K562 (cell line): ENCODE results near the gene MARK2. TPM values are rescaled to one million over a fixed set of nuclear protein-coding genes. Genes with fewer than 3 reads are reported as not detected.

Experiments
- E2F3 ChIP-seq: fragments of 250-450 bp; sonication (Bioruptor Pico); IDR thresholded peaks from 2 replicates; pipeline ENCODE4 v1.4.0; 2020; ENCODE audit warnings: mild to moderate bottlenecking
- FOXJ3 ChIP-seq: sonication (generic); formaldehyde crosslinking; IDR thresholded peaks from 2 replicates; pipeline ENCODE4 v1.4.0; 2020; ENCODE audit warnings: mild to moderate bottlenecking, missing genetic modification reagents
- PTRF ChIP-seq: fragments of 450-650 bp; IDR thresholded peaks from 2 replicates; pipeline ENCODE4 v1.6.1; 2016; ENCODE audit warnings: mild to moderate bottlenecking, missing genetic modification characterization, missing compliant biosample characterization
- TOE1 ChIP-seq, 2 experiments: fragments of 450-650 bp in 1 of 2; sonication (generic) in 1 of 2; formaldehyde crosslinking in 1 of 2; IDR thresholded peaks; 2 replicates each; pipeline versions ENCODE4 v1.7.1 to v1.8.0; 2016 to 2022; ENCODE audit warnings: borderline replicate concordance in 2 of 2, mild to moderate bottlenecking in 2 of 2, antibody characterized with exemption in 1 of 2, inconsistent platforms in 1 of 2, low read depth in 1 of 2, missing genetic modification reagents in 1 of 2, moderate library complexity in 1 of 2
- ZNF445 ChIP-seq: fragments of 250-450 bp; sonication (Bioruptor Pico); IDR thresholded peaks from 2 replicates; pipeline ENCODE4 v1.4.0; 2020; ENCODE audit warnings: low read depth, mild to moderate bottlenecking, moderate library complexity
- polyA plus RNA-seq, 8 experiments: library from polyadenylated mRNA; depleted of rRNA in 4 of 8; stranded (reverse) in 5 of 8; unstranded in 3 of 8; fragments of >200 nt; fragmentation: Nextera tagmentation in 2 of 8; fragmentation: Illumina TruSeq in 1 of 8; extraction: Ambion mirVana in 2 of 8; extraction: Trizol in 1 of 8; gene quantifications; 2 replicates each; pipeline versions ENCODE4 v1.2.1 to v1.2.3, GENCODE V29; 2011 to 2014; ENCODE audit warnings: inconsistent platforms in 1 of 8, missing spikeins in 1 of 8
- total RNA-seq, 7 experiments: library from RNA; depleted of rRNA in 6 of 7; stranded (reverse); fragments of >200 nt in 6 of 7; fragmentation: Illumina TruSeq in 2 of 7; extraction: Trizol in 2 of 7; gene quantifications; 2 replicates each; pipeline versions ENCODE4 v1.2.1 to v1.2.3, GENCODE V29; 2011 to 2021; ENCODE audit warnings: low replicate concordance in 1 of 7
- TF ChIP-seq, protein P1 (sequence below): fragments of 450-650 bp; IDR thresholded peaks from 2 replicates; pipeline ENCODE4 v1.6.1; 2017; ENCODE audit warnings: antibody characterized with exemption
- TF ChIP-seq, protein P2 (sequence below): fragments of 250-450 bp; sonication (Bioruptor Pico); IDR thresholded peaks from 2 replicates; pipeline ENCODE4 v1.5.0; 2022; ENCODE audit warnings: mild to moderate bottlenecking
- TF ChIP-seq, protein P3 (sequence below): fragments of 450-650 bp; IDR thresholded peaks from 2 replicates; pipeline ENCODE4 v1.6.1; 2016; ENCODE audit warnings: low read depth
- TF ChIP-seq, protein P4 (sequence below): fragments of 450-650 bp; IDR thresholded peaks from 2 replicates; pipeline ENCODE4 v1.6.1; 2014; ENCODE audit warnings: low read depth, mild to moderate bottlenecking, moderate library complexity, borderline replicate concordance

Gene MARK2
- total and polyA plus RNA-seq, 9 of the 15 experiments (the other 6 are each of a cell fraction or from before 2014, with no cell fraction given), result 0.32 to 43.5 (median 15.1) TPM

DNA sequence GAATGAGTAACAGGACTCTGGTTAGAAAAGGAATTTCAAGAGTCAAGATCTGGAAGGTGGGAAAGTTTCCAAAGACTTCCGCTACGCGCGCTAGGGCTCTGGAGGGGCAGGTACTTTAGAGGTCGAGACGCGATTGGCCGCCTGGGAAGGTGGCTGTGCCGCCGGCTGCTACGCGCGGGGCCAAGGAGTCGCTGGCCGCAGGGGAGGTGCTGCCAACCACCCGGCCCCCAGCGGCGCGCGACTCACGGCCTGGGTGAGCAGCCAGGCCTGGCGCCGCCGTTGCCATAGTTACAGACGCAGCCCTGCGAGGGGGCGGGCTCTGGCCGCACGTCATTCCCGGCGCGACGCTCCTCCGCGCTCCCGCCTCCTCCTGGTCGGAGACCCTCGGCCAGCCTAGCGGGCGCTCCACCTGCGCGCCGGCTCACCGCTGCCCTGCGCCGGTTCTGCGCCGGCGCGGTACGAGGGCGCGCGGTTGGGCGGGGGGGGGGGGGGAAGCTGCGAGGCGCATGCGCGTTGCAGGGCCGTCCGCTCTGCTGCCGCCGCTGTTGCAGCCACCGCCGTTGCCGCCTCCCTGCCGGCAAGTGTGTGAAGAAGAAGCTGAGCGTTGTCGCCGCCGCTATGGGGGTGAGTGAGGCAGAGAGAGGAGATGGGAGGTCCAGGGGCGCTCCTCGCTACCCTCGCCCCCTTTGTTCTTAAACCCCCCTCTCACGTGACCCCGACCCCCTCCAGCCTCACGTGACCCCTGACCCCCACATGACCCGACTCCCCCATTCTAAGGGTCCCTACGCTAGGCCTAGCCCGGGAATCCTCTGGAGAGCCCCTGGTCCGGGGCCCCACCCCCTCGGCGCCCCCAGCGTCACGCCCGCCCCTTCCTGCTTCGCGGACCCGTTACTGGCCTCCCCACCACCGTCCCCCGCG lies 99.8 kb downstream of the MARK2 start, which contains the start of gene NAA40 (continued):
- TF ChIP-seq, protein P1, sequence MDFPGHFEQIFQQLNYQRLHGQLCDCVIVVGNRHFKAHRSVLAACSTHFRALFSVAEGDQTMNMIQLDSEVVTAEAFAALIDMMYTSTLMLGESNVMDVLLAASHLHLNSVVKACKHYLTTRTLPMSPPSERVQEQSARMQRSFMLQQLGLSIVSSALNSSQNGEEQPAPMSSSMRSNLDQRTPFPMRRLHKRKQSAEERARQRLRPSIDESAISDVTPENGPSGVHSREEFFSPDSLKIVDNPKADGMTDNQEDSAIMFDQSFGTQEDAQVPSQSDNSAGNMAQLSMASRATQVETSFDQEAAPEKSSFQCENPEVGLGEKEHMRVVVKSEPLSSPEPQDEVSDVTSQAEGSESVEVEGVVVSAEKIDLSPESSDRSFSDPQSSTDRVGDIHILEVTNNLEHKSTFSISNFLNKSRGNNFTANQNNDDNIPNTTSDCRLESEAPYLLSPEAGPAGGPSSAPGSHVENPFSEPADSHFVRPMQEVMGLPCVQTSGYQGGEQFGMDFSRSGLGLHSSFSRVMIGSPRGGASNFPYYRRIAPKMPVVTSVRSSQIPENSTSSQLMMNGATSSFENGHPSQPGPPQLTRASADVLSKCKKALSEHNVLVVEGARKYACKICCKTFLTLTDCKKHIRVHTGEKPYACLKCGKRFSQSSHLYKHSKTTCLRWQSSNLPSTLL, result no peak
- TF ChIP-seq E2F3 (CRISPR knock-in tag) (peak; percentile 51; the same call in 1 of the 2 replicates), ZNF445 (CRISPR knock-in tag) (no peak), TOE1 (IDR thresholded peaks at IDR 0.05; ENCODE audit: borderline replicate concordance) (peak; percentile 76; the same call in 1 of the 2 replicates), TOE1 (CRISPR knock-in tag; IDR thresholded peaks at IDR 0.05; ENCODE audit: borderline replicate concordance, low read depth) (no peak), FOXJ3 (CRISPR knock-in tag) (no peak), PTRF (no peak)
- TF ChIP-seq, protein P2, sequence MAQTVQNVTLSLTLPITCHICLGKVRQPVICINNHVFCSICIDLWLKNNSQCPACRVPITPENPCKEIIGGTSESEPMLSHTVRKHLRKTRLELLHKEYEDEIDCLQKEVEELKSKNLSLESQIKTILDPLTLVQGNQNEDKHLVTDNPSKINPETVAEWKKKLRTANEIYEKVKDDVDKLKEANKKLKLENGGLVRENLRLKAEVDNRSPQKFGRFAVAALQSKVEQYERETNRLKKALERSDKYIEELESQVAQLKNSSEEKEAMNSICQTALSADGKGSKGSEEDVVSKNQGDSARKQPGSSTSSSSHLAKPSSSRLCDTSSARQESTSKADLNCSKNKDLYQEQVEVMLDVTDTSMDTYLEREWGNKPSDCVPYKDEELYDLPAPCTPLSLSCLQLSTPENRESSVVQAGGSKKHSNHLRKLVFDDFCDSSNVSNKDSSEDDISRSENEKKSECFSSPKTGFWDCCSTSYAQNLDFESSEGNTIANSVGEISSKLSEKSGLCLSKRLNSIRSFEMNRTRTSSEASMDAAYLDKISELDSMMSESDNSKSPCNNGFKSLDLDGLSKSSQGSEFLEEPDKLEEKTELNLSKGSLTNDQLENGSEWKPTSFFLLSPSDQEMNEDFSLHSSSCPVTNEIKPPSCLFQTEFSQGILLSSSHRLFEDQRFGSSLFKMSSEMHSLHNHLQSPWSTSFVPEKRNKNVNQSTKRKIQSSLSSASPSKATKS (CRISPR knock-in tag), result no peak
- TF ChIP-seq, protein P3, sequence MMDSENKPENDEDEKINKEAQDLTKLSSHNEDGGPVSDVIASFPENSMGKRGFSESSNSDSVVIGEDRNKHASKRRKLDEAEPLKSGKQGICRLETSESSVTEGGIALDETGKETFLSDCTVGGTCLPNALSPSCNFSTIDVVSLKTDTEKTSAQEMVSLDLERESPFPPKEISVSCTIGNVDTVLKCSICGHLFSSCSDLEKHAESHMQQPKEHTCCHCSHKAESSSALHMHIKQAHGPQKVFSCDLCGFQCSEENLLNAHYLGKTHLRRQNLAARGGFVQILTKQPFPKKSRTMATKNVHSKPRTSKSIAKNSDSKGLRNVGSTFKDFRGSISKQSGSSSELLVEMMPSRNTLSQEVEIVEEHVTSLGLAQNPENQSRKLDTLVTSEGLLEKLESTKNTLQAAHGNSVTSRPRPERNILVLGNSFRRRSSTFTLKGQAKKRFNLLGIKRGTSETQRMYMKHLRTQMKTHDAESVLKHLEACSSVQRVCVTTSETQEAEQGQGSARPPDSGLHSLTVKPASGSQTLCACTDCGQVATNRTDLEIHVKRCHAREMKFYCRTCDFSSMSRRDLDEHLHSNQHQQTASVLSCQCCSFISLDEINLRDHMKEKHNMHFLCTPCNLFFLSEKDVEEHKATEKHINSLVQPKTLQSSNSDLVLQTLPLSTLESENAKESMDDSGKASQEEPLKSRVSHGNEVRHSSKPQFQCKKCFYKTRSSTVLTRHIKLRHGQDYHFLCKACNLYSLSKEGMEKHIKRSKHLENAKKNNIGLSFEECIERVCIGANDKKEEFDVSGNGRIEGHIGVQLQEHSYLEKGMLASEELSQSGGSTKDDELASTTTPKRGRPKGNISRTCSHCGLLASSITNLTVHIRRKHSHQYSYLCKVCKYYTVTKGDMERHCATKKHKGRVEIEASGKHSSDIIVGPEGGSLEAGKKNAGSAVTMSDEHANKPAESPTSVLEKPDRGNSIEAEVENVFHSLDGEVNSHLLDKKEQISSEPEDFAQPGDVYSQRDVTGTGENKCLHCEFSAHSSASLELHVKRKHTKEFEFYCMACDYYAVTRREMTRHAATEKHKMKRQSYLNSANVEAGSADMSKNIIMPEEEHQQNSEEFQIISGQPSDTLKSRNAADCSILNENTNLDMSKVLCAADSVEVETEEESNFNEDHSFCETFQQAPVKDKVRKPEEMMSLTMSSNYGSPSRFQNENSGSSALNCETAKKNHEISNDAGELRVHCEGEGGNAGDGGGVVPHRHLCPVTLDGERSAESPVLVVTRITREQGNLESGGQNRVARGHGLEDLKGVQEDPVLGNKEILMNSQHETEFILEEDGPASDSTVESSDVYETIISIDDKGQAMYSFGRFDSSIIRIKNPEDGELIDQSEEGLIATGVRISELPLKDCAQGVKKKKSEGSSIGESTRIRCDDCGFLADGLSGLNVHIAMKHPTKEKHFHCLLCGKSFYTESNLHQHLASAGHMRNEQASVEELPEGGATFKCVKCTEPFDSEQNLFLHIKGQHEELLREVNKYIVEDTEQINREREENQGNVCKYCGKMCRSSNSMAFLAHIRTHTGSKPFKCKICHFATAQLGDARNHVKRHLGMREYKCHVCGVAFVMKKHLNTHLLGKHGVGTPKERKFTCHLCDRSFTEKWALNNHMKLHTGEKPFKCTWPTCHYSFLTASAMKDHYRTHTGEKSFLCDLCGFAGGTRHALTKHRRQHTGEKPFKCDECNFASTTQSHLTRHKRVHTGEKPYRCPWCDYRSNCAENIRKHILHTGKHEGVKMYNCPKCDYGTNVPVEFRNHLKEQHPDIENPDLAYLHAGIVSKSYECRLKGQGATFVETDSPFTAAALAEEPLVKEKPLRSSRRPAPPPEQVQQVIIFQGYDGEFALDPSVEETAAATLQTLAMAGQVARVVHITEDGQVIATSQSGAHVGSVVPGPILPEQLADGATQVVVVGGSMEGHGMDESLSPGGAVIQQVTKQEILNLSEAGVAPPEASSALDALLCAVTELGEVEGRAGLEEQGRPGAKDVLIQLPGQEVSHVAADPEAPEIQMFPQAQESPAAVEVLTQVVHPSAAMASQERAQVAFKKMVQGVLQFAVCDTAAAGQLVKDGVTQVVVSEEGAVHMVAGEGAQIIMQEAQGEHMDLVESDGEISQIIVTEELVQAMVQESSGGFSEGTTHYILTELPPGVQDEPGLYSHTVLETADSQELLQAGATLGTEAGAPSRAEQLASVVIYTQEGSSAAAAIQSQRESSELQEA, result no peak
- TF ChIP-seq, protein P4, sequence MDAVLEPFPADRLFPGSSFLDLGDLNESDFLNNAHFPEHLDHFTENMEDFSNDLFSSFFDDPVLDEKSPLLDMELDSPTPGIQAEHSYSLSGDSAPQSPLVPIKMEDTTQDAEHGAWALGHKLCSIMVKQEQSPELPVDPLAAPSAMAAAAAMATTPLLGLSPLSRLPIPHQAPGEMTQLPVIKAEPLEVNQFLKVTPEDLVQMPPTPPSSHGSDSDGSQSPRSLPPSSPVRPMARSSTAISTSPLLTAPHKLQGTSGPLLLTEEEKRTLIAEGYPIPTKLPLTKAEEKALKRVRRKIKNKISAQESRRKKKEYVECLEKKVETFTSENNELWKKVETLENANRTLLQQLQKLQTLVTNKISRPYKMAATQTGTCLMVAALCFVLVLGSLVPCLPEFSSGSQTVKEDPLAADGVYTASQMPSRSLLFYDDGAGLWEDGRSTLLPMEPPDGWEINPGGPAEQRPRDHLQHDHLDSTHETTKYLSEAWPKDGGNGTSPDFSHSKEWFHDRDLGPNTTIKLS, result 0 out of 2 replicates have a peak, but pooled peaks have one; percentile 9
